Activated CD4-positive, CD25-positive, alpha-beta regulatory T cell (primary cell): ENCODE data around the gene G3BP2.

Experiments used
- DNase-seq, 4 experiments: peaks; one replicate each; lab custom pipeline; 2025; lab: John Stamatoyannopoulos, UW

Gene G3BP2

GRCh38 chr4:75637827-75638226, 35.4 kb downstream of the G3BP2 start:
- no peak for DNase-seq

GRCh38 chr4:75637176-75637575, 36.0 kb downstream of the G3BP2 start:
- DNase-seq, result no peak

- no peak for DNase-seq
Measured at GRCh38 chr4:75634951-75635350, 38.3 kb downstream of the G3BP2 start.

GRCh38 chr4:75634281-75634680, 38.9 kb downstream of the G3BP2 start:
- no peak for DNase-seq

- no peak for DNase-seq
Measured at GRCh38 chr4:75633846-75634245, 39.4 kb downstream of the G3BP2 start.

GRCh38 chr4:75630937-75631329, 42.3 kb downstream of the G3BP2 start:
- no peak for DNase-seq

- DNase-seq, result peak; percentile 81 to 83 (median 82)
Measured at GRCh38 chr4:75630174-75630936, 42.9 kb downstream of the G3BP2 start, which contains the start of gene CDKL2. CDKL2 (minus strand) TSS chr4:75630528; CDS start chr4:75625988, 4,540 bp downstream.

GRCh38 chr4:75629239-75629638, 44.0 kb downstream of the G3BP2 start:
- no peak for DNase-seq

GRCh38 chr4:75623026-75623425, 50.2 kb downstream of the G3BP2 start:
- DNase-seq, result no peak

- no peak for DNase-seq
Measured at GRCh38 chr4:75621715-75622114, 51.5 kb downstream of the G3BP2 start.

- no peak for DNase-seq
Measured at GRCh38 chr4:75612306-75612705, 60.9 kb downstream of the G3BP2 start.

GRCh38 chr4:75605928-75606327, 67.3 kb downstream of the G3BP2 start:
- DNase-seq, result no peak

GRCh38 chr4:75599647-75600046, 73.6 kb downstream of the G3BP2 start:
- no peak for DNase-seq

- no peak for DNase-seq
Measured at GRCh38 chr4:75598390-75598789, 74.8 kb downstream of the G3BP2 start.

GRCh38 chr4:75596061-75596460, 77.2 kb downstream of the G3BP2 start:
- no peak for DNase-seq

- no peak for DNase-seq
Measured at GRCh38 chr4:75593393-75593792, 79.8 kb downstream of the G3BP2 start.
